Measurements from ENCODE around the gene FLRT2. TPM values are rescaled to one million over a fixed set of nuclear protein-coding genes. Genes with fewer than 3 reads are reported as not detected.

The FLRT2 gene
- total RNA-seq, 1 donor, result 14.7 TPM

DNA sequence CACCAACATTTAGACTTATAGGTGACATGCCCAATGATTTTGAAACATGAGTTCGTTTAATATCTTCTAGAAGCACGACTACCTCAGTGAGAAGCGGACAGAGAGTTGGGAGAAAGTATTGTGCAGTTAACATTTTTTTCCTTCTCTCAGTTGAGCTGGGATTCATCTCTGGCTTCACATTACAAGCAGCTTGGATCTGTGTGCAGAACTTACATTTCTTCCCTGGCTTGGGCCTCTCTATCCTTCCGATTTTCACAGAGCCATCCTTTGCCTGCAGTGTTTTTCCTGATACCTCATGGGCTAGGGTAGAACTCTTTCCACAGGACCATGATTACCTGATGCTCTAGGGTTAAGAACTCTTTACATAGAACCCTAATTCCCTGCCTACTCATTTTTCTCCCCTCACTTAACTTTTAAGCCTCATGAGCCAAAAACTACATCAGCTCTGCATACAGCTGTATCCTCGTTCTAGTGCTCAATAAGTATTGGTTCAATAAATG is 86.5 kb downstream of the FLRT2 start:
- DNase-seq (ENCODE audit: low read depth), result no peak
- TF ChIP-seq, protein P1, sequence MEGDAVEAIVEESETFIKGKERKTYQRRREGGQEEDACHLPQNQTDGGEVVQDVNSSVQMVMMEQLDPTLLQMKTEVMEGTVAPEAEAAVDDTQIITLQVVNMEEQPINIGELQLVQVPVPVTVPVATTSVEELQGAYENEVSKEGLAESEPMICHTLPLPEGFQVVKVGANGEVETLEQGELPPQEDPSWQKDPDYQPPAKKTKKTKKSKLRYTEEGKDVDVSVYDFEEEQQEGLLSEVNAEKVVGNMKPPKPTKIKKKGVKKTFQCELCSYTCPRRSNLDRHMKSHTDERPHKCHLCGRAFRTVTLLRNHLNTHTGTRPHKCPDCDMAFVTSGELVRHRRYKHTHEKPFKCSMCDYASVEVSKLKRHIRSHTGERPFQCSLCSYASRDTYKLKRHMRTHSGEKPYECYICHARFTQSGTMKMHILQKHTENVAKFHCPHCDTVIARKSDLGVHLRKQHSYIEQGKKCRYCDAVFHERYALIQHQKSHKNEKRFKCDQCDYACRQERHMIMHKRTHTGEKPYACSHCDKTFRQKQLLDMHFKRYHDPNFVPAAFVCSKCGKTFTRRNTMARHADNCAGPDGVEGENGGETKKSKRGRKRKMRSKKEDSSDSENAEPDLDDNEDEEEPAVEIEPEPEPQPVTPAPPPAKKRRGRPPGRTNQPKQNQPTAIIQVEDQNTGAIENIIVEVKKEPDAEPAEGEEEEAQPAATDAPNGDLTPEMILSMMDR (IDR thresholded peaks at IDR 0.05; ENCODE audit: insufficient read depth, low read depth, low read length), result no peak
- no peak overlapping the region for H3K4me3 ChIP-seq (ENCODE audit: low read depth, low read length)

DNA sequence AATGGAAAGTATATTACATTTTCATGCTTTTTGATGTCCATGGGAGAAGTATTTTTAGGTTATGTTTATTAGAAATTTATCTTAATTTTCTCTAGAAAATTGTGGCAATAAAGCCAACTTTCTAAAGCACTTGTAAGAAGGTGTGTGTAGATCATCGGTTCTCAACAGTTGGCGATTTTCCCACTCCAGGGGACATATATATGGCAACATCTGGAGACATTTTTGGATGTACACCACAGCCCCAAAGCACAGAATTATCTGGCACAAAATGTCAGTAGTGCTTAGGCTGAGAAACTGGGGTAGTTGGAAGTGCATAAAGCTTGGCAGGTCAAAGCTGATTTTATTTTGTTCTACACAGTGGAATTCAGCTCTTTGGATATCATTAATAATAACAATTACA is 86.9 kb downstream of the FLRT2 start:
- DNase-seq (ENCODE audit: low read depth), result no peak
- TF ChIP-seq, protein P1 (IDR thresholded peaks at IDR 0.05; ENCODE audit: insufficient read depth, low read depth, low read length), result no peak
- H3K4me3 ChIP-seq (ENCODE audit: low read depth, low read length), result no peak overlapping the region

DNA sequence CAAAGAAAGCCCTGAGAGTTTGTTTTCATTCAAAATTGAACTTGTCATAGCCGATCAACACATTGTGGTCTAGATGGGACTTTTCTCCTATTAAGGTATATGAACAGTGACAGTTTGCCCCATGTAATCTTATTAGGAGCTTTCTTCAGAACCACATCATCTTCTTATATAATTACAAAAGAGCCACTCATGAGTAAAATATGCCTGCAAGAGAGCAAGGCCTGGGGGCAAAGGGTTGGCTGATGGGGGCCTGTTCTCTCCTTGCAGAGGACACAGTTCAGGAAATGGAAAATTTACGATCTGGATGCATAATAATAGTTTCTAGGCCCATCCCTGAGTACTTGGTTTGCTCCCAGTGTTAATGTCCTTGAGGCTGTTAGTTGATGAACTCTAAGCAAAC is 87.8 kb downstream of the FLRT2 start:
- TF ChIP-seq, protein P1 (IDR thresholded peaks at IDR 0.05; ENCODE audit: insufficient read depth, low read depth, low read length), result no peak
- no peak overlapping the region for H3K4me3 ChIP-seq (ENCODE audit: low read depth, low read length)
- no peak for DNase-seq (ENCODE audit: low read depth)

DNA sequence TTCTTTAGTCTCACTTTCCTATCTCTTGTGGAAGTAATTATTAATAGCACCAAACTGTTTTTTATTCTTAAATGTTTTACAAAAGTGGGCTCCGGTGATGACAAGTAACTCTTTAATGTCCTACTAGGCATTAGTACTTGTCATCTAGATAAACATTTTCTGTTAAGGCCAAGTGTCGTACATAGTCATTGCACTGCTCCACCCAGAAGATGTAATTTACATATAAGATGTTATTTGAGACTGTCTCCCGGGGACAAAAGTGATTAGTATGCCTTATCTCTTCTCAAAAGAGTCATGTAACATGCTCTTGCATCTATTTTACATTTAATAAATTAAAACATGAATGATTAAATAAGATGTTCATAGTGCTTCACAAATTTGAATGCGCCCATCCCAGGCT is 88.4 kb downstream of the FLRT2 start:
- DNase-seq (ENCODE audit: low read depth), result no peak
- H3K4me3 ChIP-seq (ENCODE audit: low read depth, low read length), result no peak overlapping the region
- TF ChIP-seq, protein P1 (IDR thresholded peaks at IDR 0.05; ENCODE audit: insufficient read depth, low read depth, low read length), result no peak

DNA sequence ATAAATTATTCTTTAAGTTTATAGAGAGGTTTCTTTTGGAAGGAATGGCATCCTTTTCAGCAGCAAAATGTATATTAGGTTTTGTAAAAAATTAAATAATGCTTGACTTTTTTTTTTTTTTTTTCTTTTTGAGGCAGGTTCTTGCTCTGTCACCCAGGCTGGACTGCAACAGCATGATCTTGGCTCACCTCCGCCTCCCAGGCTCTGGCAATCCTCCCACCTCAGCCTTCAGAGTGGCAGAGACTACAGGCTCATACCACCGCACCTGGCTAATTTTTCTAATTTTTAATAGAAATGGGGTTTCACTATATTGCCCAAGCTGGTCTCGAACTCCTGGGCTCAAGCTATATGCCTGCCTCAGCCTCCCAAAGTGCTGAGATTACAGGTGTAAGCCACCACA is 89.0 kb downstream of the FLRT2 start:
- no peak overlapping the region for H3K4me3 ChIP-seq (ENCODE audit: low read depth, low read length)
- DNase-seq (ENCODE audit: low read depth), result no peak

DNA sequence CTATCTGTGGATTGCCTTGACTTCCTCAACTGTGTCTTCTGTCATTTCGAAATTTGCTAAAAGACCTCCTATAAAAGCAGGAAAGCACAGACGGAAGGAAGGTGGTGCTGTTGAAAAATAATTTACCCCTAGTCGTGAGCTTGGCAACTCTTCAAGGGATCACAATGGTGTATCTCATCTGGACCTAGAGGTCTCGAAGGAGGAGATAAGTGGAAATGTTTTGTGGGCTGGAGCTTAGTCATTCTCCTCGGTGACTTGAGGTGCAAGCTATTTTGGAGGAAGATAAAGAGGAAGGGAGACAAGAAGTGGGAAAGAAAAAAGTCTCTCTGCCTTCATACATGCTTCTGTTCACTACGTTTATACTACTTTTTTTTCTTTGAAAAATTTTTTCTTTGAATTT is 89.9 kb downstream of the FLRT2 start:
- no peak overlapping the region for H3K4me3 ChIP-seq (ENCODE audit: low read depth, low read length)
- TF ChIP-seq, protein P1 (IDR thresholded peaks at IDR 0.05; ENCODE audit: insufficient read depth, low read depth, low read length), result no peak
- DNase-seq (ENCODE audit: low read depth), result no peak

More for the DNA sequence above, 89.0 kb downstream of the FLRT2 start:
- TF ChIP-seq, protein P1 (IDR thresholded peaks at IDR 0.05; ENCODE audit: insufficient read depth, low read depth, low read length), result no peak

DNA sequence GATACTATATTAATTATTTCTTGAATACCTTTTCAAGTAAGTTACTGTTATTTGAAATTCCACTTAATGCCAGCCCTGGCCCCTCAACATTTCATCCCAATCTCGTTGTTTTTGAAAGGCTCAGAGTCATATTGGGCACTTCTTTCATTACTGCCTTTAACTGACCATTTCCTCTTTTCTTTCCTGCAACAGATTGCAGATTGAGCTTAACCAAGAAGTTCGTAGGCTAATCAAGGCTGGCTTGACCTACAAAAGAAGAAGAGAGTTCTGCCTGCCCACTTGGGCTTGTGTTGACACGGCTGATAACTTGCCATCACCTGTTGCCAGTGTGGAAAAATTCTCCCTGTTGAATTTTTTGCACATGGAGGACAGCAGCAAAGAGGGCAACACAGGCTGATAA is 91.0 kb downstream of the FLRT2 start:
- TF ChIP-seq, protein P1 (IDR thresholded peaks at IDR 0.05; ENCODE audit: insufficient read depth, low read depth, low read length), result no peak
- DNase-seq (ENCODE audit: low read depth), result no peak
- H3K4me3 ChIP-seq (ENCODE audit: low read depth, low read length), result no peak overlapping the region

Data from fibroblast of villous mesenchyme (primary cell).